ENCODE measurements around the gene ARHGEF16. TPM values are rescaled to one million over a fixed set of nuclear protein-coding genes. Genes with fewer than 3 reads are reported as not detected.

The ARHGEF16 gene
- polyA plus RNA-seq, 1 experiment, result 0.04 TPM

GRCh38 chr1:3439346-3440299 is 14.8 kb upstream of the ARHGEF16 start:
- Histone ChIP-seq H3K4me3 (ENCODE audit: low read depth, low read length) (no peak overlapping the region), H3K27me3 (ENCODE audit: control insufficient read depth, insufficient read depth, low read length) (peaks cover 11% of the 10 kb centered on the region), H3K36me3 (ENCODE audit: control insufficient read depth, insufficient read depth, low read length) (no peaks in the 10 kb centered on the region)
- DNase-seq (ENCODE audit: low read depth), result no peak
- no peak for TF ChIP-seq CTCF (IDR thresholded peaks at IDR 0.05; ENCODE audit: insufficient read depth, low read depth, low read length)
- POLR2A ChIA-PET, result no interaction called here
- CTCF ChIA-PET, result interaction anchor here (1.1 to 5.7 kb wide), 2 partner anchors 13 kb away, joined by 5 to 28 read pairs; no protein-coding TSS in a partner anchor

- POLR2A ChIA-PET, result no interaction called here
- TF ChIP-seq CTCF (IDR thresholded peaks at IDR 0.05; ENCODE audit: insufficient read depth, low read depth, low read length), result no peak
- CTCF ChIA-PET, result interaction anchor here (5.7 kb wide), 1 partner anchor 13 kb away, joined by 28 read pairs; no protein-coding TSS in a partner anchor
- H3K4me3 ChIP-seq (ENCODE audit: low read depth, low read length), result no peak overlapping the region
- H3K36me3 ChIP-seq (ENCODE audit: control insufficient read depth, insufficient read depth, low read length), result no peaks in the 10 kb centered on the region
- peaks cover 11% of the 10 kb centered on the region for H3K27me3 ChIP-seq (ENCODE audit: control insufficient read depth, insufficient read depth, low read length)
- DNase-seq (ENCODE audit: low read depth), result no peak
Measured at GRCh38 chr1:3440300-3440681, 14.2 kb upstream of the ARHGEF16 start.

GRCh38 chr1:3440711-3441409 is 13.6 kb upstream of the ARHGEF16 start:
- Histone ChIP-seq H3K36me3 (ENCODE audit: control insufficient read depth, insufficient read depth, low read length) (no peaks in the 10 kb centered on the region), H3K27me3 (ENCODE audit: control insufficient read depth, insufficient read depth, low read length) (peaks cover 11% of the 10 kb centered on the region), H3K4me3 (ENCODE audit: low read depth, low read length) (no peak overlapping the region)
- ChIA-PET CTCF (interaction anchor here (1.4 to 5.7 kb wide), 2 partner anchors 12 to 183 kb away, joined by 6 to 28 read pairs; no protein-coding TSS in a partner anchor), POLR2A (no interaction called here)
- no peak for DNase-seq (ENCODE audit: low read depth)
- no peak for TF ChIP-seq CTCF (IDR thresholded peaks at IDR 0.05; ENCODE audit: insufficient read depth, low read depth, low read length)

GRCh38 chr1:3441410-3441847 is 13.0 kb upstream of the ARHGEF16 start:
- ChIA-PET CTCF (interaction anchor here (1.4 to 5.7 kb wide), 2 partner anchors 11 to 182 kb away, joined by 6 to 28 read pairs; no protein-coding TSS in a partner anchor), POLR2A (no interaction called here)
- no peak for DNase-seq (ENCODE audit: low read depth)
- H3K27me3 ChIP-seq (ENCODE audit: control insufficient read depth, insufficient read depth, low read length), result peaks cover 12% of the 10 kb centered on the region
- no peak overlapping the region for H3K4me3 ChIP-seq (ENCODE audit: low read depth, low read length)
- TF ChIP-seq CTCF (IDR thresholded peaks at IDR 0.05; ENCODE audit: insufficient read depth, low read depth, low read length), result no peak
- no peaks in the 10 kb centered on the region for H3K36me3 ChIP-seq (ENCODE audit: control insufficient read depth, insufficient read depth, low read length)

DNA sequence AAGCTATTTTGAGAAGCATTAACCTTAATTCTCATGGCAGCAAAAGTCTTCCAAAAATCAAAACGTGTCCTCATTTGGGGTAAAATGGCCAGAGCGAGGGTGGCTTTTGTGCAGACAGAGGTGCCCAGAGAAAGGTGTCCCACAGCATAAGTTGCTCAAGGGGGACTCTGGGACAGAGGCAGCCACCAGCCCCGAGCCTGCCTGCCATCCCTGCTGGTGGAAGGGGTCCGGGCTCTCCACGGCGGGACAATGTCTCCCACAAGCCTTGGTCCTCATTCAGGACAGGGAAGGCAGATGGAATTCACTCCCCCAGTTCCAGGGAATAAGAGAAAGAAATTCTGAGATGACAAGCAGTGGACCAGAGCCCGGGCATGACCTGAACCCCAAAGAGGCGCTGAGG is 12.6 kb upstream of the ARHGEF16 start:
- no peak for DNase-seq (ENCODE audit: low read depth)
- CTCF ChIA-PET, result interaction anchor here (1.4 to 5.7 kb wide), 2 partner anchors 11 to 182 kb away, joined by 6 to 28 read pairs; no protein-coding TSS in a partner anchor
- POLR2A ChIA-PET, result no interaction called here
- no peak for TF ChIP-seq CTCF (IDR thresholded peaks at IDR 0.05; ENCODE audit: insufficient read depth, low read depth, low read length)
- no peak overlapping the region for H3K4me3 ChIP-seq (ENCODE audit: low read depth, low read length)
- H3K27me3 ChIP-seq (ENCODE audit: control insufficient read depth, insufficient read depth, low read length), result peaks cover 13% of the 10 kb centered on the region
- no peaks in the 10 kb centered on the region for H3K36me3 ChIP-seq (ENCODE audit: control insufficient read depth, insufficient read depth, low read length)

All from BJ (cell line).